GM23338 (cell line): Measurements from ENCODE around the gene GYPC. TPM values are rescaled to one million over a fixed set of nuclear protein-coding genes. Genes with fewer than 3 reads are reported as not detected.

Experiments used
- ATAC-seq: fragments of 200-7000 bp; cut with Tn5 transposase; 3 replicates; pipeline ENCODE4 v1.9.1; 2020
- DNase-seq: peaks from one replicate; pipeline ENCODE4 v3.0.0-alpha.2; 2015; ENCODE audit warnings: low spot score
- H2AFZ ChIP-seq: fragments of 200-600 bp; sonication (generic); 2 replicates; pipeline ENCODE4 v1.8.0; 2016; ENCODE audit warnings: antibody characterized with exemption, mild to moderate bottlenecking, moderate library complexity
- H3F3A ChIP-seq: fragments of 200-600 bp; sonication (generic); replicated peaks from 2 replicates; pipeline ENCODE4 v1.8.0; 2017; ENCODE audit warnings: antibody characterized with exemption, mixed run types, low read depth
- H3K27ac ChIP-seq: fragments of 200-600 bp; sonication (generic); 2 replicates; pipeline ENCODE4 v1.6.1; 2016; ENCODE audit warnings: low read depth
- H3K27me3 ChIP-seq: fragments of 200-600 bp; sonication (generic); 2 replicates; pipeline ENCODE4 v1.8.0; 2016; ENCODE audit warnings: mild to moderate bottlenecking, mixed run types, moderate library complexity; ENCODE audit not compliant: insufficient read depth
- H3K36me3 ChIP-seq: fragments of 200-600 bp; sonication (generic); 2 replicates; pipeline ENCODE4 v1.8.0; 2016; ENCODE audit warnings: mild to moderate bottlenecking; ENCODE audit not compliant: insufficient read depth
- H3K4me1 ChIP-seq: fragments of 200-600 bp; sonication (generic); 2 replicates; pipeline ENCODE4 v1.8.0; 2016; ENCODE audit warnings: mild to moderate bottlenecking, moderate library complexity; ENCODE audit not compliant: insufficient read depth
- H3K4me2 ChIP-seq: fragments of 200-600 bp; sonication (generic); 2 replicates; pipeline ENCODE4 v1.7.1; 2017; ENCODE audit warnings: mixed run types
- H3K4me3 ChIP-seq: fragments of 200-600 bp; sonication (generic); 2 replicates; pipeline ENCODE4 v1.6.1; 2016; ENCODE audit warnings: mixed run types
- H3K79me2 ChIP-seq: fragments of 200-600 bp; sonication (generic); replicated peaks from 2 replicates; pipeline ENCODE4 v1.8.0; 2017; ENCODE audit warnings: mild to moderate bottlenecking; ENCODE audit not compliant: insufficient read depth
- H3K9me2 ChIP-seq: fragments of 200-600 bp; sonication (generic); 2 replicates; pipeline ENCODE4 v1.8.0; 2017; ENCODE audit not compliant: insufficient read depth
- H4K20me1 ChIP-seq: fragments of 200-600 bp; sonication (generic); replicated peaks from 2 replicates; pipeline ENCODE4 v1.8.0; 2017; ENCODE audit warnings: mild to moderate bottlenecking; ENCODE audit not compliant: insufficient read depth
- H3K27ac Mint-ChIP-seq: 2 replicates; pipeline ENCODE4 v1.8.0; 2020; ENCODE audit warnings: inconsistent platforms, mild to moderate bottlenecking, moderate library complexity, mixed read lengths
- H3K27me3 Mint-ChIP-seq: 3 replicates; pipeline ENCODE4 v1.8.0; 2022; ENCODE audit warnings: low read depth, mild to moderate bottlenecking, moderate library complexity, mixed read lengths, inconsistent platforms; ENCODE audit not compliant: insufficient read depth, poor library complexity
- H3K36me3 Mint-ChIP-seq: 3 replicates; pipeline ENCODE4 v1.8.0; 2021; ENCODE audit warnings: low read depth, mild to moderate bottlenecking, inconsistent platforms, moderate library complexity, mixed read lengths
- H3K4me1 Mint-ChIP-seq: 3 replicates; pipeline ENCODE4 v1.8.0; 2020; ENCODE audit warnings: mild to moderate bottlenecking, inconsistent platforms, mixed read lengths
- H3K4me3 Mint-ChIP-seq: 3 replicates; pipeline ENCODE4 v1.8.0; 2021; ENCODE audit warnings: moderate library complexity, mild to moderate bottlenecking, inconsistent platforms, mixed read lengths
- H3K9me3 Mint-ChIP-seq: 3 replicates; pipeline ENCODE4 v1.8.0; 2020; ENCODE audit warnings: moderate library complexity, mild to moderate bottlenecking, inconsistent platforms, mixed read lengths
- CREB1 ChIP-seq: fragments of 250-450 bp; sonication (Bioruptor Pico); IDR thresholded peaks from 2 replicates; pipeline ENCODE4 v1.5.0; 2020; ENCODE audit warnings: low read depth, mild to moderate bottlenecking, moderate library complexity
- EZH2 ChIP-seq: fragments of 200-600 bp; sonication (generic); IDR thresholded peaks from one replicate; pipeline ENCODE4 v1.8.0; 2017; ENCODE audit warnings: antibody characterized with exemption, mild to moderate bottlenecking, low read depth; ENCODE audit not compliant: unreplicated experiment
- EZH2phosphoT487 ChIP-seq: fragments of 200-600 bp; sonication (generic); IDR thresholded peaks from one replicate; pipeline ENCODE4 v1.8.1; 2018; ENCODE audit warnings: antibody characterized with exemption; ENCODE audit not compliant: unreplicated experiment
- JUNB ChIP-seq: IDR thresholded peaks from one replicate; pipeline ENCODE4 v1.6.1; 2016; ENCODE audit warnings: antibody characterized with exemption; ENCODE audit not compliant: unreplicated experiment
- NANOG ChIP-seq: IDR thresholded peaks from 2 replicates; pipeline ENCODE4 v1.6.1; 2016; ENCODE audit warnings: antibody characterized with exemption, borderline replicate concordance
- POLR2AphosphoS5 ChIP-seq: IDR thresholded peaks from 2 replicates; pipeline ENCODE4 v1.6.1; 2016; ENCODE audit warnings: antibody characterized with exemption, low read depth
- STAT1 ChIP-seq: IDR thresholded peaks from one replicate; pipeline ENCODE4 v1.6.1; 2016; ENCODE audit warnings: antibody characterized with exemption; ENCODE audit not compliant: unreplicated experiment
- ZNF114 ChIP-seq: fragments of 250-450 bp; sonication (Bioruptor Pico); IDR thresholded peaks from 2 replicates; pipeline ENCODE4 v1.5.0; 2020; ENCODE audit warnings: mild to moderate bottlenecking, moderate library complexity
- polyA plus RNA-seq: library from polyadenylated mRNA; unstranded; fragments of >200 nt; fragmentation: Nextera tagmentation; extraction: Ambion mirVana; gene quantifications from 2 replicates; pipeline ENCODE4 v1.2.1, GENCODE V29; 2016
- total RNA-seq: library from RNA; depleted of rRNA; stranded (reverse); fragments of >200 nt; shearing (Covaris generic); gene quantifications from 2 replicates; pipeline ENCODE4 v1.2.3, GENCODE V29; 2014
- TF ChIP-seq, protein P1 (sequence below): fragments of 250-450 bp; sonication (Bioruptor Pico); IDR thresholded peaks from 2 replicates; pipeline ENCODE4 v1.5.0; 2020; ENCODE audit warnings: mild to moderate bottlenecking, moderate library complexity
- TF ChIP-seq, protein P2 (sequence below), 2 experiments: fragments of 200-600 bp in 1 of 2; sonication (generic) in 1 of 2; conservative IDR thresholded peaks; 2 replicates each; pipeline versions ENCODE4 v1.5.1 to v1.6.1; 2016 to 2017; ENCODE audit warnings: antibody characterized with exemption in 2 of 2, low read depth in 2 of 2, mild to moderate bottlenecking in 2 of 2, moderate library complexity in 1 of 2
- TF ChIP-seq, protein P3 (sequence below): IDR thresholded peaks from one replicate; pipeline ENCODE4 v1.6.1; 2018; ENCODE audit warnings: antibody characterized with exemption; ENCODE audit not compliant: unreplicated experiment

GYPC gene
- total and polyA plus RNA-seq, 2 experiments from 2014 or later: 19.6 to 29.7 TPM

DNA sequence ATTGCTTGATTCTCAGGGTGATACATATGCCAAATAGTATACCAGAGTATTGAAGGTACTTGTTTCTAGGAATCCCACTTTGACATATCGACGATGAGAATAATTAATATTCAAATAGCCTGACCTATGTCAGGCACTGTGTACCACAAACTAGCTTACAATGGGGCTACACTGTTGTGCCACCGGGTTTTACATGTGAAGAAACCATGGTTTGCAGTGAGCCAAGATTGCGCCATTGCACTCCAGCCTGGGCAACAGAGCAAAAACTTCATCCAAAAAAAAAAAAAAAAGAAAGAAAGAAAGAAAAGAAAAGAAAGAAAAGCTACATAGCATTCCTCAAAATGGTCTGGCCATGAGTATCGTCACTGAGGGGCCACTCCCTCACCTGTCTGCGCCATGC, 25.5 kb downstream of the GYPC start (continued):
- TF ChIP-seq, protein P1, sequence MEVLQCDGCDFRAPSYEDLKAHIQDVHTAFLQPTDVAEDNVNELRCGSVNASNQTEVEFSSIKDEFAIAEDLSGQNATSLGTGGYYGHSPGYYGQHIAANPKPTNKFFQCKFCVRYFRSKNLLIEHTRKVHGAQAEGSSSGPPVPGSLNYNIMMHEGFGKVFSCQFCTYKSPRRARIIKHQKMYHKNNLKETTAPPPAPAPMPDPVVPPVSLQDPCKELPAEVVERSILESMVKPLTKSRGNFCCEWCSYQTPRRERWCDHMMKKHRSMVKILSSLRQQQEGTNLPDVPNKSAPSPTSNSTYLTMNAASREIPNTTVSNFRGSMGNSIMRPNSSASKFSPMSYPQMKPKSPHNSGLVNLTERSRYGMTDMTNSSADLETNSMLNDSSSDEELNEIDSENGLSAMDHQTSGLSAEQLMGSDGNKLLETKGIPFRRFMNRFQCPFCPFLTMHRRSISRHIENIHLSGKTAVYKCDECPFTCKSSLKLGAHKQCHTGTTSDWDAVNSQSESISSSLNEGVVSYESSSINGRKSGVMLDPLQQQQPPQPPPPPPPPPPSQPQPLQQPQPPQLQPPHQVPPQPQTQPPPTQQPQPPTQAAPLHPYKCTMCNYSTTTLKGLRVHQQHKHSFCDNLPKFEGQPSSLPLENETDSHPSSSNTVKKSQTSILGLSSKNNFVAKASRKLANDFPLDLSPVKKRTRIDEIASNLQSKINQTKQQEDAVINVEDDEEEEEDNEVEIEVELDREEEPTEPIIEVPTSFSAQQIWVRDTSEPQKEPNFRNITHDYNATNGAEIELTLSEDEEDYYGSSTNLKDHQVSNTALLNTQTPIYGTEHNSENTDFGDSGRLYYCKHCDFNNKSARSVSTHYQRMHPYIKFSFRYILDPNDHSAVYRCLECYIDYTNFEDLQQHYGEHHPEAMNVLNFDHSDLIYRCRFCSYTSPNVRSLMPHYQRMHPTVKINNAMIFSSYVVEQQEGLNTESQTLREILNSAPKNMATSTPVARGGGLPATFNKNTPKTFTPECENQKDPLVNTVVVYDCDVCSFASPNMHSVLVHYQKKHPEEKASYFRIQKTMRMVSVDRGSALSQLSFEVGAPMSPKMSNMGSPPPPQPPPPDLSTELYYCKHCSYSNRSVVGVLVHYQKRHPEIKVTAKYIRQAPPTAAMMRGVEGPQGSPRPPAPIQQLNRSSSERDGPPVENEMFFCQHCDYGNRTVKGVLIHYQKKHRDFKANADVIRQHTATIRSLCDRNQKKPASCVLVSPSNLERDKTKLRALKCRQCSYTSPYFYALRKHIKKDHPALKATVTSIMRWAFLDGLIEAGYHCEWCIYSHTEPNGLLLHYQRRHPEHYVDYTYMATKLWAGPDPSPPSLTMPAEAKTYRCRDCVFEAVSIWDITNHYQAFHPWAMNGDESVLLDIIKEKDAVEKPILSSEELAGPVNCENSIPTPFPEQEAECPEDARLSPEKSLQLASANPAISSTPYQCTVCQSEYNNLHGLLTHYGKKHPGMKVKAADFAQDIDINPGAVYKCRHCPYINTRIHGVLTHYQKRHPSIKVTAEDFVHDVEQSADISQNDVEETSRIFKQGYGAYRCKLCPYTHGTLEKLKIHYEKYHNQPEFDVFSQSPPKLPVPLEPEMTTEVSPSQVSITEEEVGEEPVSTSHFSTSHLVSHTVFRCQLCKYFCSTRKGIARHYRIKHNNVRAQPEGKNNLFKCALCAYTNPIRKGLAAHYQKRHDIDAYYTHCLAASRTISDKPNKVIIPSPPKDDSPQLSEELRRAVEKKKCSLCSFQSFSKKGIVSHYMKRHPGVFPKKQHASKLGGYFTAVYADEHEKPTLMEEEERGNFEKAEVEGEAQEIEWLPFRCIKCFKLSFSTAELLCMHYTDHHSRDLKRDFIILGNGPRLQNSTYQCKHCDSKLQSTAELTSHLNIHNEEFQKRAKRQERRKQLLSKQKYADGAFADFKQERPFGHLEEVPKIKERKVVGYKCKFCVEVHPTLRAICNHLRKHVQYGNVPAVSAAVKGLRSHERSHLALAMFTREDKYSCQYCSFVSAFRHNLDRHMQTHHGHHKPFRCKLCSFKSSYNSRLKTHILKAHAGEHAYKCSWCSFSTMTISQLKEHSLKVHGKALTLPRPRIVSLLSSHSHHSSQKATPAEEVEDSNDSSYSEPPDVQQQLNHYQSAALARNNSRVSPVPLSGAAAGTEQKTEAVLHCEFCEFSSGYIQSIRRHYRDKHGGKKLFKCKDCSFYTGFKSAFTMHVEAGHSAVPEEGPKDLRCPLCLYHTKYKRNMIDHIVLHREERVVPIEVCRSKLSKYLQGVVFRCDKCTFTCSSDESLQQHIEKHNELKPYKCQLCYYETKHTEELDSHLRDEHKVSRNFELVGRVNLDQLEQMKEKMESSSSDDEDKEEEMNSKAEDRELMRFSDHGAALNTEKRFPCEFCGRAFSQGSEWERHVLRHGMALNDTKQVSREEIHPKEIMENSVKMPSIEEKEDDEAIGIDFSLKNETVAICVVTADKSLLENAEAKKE (CRISPR knock-in tag): no peak
- TF ChIP-seq EZH2phosphoT487: no peak
- TF ChIP-seq EZH2: no peak
- TF ChIP-seq, protein P2, sequence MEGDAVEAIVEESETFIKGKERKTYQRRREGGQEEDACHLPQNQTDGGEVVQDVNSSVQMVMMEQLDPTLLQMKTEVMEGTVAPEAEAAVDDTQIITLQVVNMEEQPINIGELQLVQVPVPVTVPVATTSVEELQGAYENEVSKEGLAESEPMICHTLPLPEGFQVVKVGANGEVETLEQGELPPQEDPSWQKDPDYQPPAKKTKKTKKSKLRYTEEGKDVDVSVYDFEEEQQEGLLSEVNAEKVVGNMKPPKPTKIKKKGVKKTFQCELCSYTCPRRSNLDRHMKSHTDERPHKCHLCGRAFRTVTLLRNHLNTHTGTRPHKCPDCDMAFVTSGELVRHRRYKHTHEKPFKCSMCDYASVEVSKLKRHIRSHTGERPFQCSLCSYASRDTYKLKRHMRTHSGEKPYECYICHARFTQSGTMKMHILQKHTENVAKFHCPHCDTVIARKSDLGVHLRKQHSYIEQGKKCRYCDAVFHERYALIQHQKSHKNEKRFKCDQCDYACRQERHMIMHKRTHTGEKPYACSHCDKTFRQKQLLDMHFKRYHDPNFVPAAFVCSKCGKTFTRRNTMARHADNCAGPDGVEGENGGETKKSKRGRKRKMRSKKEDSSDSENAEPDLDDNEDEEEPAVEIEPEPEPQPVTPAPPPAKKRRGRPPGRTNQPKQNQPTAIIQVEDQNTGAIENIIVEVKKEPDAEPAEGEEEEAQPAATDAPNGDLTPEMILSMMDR (conservative IDR thresholded peaks at IDR 0.05; ENCODE audit: low read depth in 2 of 2): no peak

DNA sequence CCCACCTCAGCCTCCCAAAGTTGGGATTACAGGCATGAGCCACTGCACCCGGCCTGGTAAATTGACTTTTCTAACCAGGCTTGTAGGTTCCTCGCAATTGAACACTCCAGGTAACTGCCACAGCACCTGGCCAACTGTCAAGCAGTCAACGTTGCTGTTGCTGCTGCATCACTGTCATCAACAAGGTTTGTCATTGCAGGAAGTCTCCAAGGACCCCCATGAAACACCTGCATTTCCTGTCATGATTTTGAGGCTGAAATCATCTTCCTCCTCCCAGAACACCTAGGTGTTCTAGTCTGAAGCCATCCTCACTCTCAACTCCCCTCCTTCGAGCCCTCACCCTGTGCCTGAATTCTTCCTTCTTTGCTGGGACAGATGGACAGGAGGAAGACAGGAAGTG, 29.7 kb downstream of the GYPC start:
- H3K36me3 Mint-ChIP-seq: peaks cover 25% of the 10 kb centered on the region
- H3K36me3 ChIP-seq: no peaks in the 10 kb centered on the region
- no peak overlapping the region for H3K27ac Mint-ChIP-seq
- TF ChIP-seq STAT1 (no peak), CREB1 (CRISPR knock-in tag) (no peak), JUNB (no peak), EZH2phosphoT487 (no peak), POLR2AphosphoS5 (no peak), ZNF114 (CRISPR knock-in tag) (no peak), EZH2 (no peak), NANOG (no peak)
- TF ChIP-seq, protein P3, sequence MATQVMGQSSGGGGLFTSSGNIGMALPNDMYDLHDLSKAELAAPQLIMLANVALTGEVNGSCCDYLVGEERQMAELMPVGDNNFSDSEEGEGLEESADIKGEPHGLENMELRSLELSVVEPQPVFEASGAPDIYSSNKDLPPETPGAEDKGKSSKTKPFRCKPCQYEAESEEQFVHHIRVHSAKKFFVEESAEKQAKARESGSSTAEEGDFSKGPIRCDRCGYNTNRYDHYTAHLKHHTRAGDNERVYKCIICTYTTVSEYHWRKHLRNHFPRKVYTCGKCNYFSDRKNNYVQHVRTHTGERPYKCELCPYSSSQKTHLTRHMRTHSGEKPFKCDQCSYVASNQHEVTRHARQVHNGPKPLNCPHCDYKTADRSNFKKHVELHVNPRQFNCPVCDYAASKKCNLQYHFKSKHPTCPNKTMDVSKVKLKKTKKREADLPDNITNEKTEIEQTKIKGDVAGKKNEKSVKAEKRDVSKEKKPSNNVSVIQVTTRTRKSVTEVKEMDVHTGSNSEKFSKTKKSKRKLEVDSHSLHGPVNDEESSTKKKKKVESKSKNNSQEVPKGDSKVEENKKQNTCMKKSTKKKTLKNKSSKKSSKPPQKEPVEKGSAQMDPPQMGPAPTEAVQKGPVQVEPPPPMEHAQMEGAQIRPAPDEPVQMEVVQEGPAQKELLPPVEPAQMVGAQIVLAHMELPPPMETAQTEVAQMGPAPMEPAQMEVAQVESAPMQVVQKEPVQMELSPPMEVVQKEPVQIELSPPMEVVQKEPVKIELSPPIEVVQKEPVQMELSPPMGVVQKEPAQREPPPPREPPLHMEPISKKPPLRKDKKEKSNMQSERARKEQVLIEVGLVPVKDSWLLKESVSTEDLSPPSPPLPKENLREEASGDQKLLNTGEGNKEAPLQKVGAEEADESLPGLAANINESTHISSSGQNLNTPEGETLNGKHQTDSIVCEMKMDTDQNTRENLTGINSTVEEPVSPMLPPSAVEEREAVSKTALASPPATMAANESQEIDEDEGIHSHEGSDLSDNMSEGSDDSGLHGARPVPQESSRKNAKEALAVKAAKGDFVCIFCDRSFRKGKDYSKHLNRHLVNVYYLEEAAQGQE: no peak
- TF ChIP-seq, protein P2 (conservative IDR thresholded peaks at IDR 0.05; ENCODE audit: low read depth in 2 of 2): no peak

More for the DNA sequence above, 29.7 kb downstream of the GYPC start:
- Histone ChIP-seq H3K4me2 (no peak overlapping the region), H3K9me2 (no peaks in the 10 kb centered on the region), H3K79me2 (no peaks in the 10 kb centered on the region), H3K4me3 (no peak overlapping the region), H2AFZ (no peak overlapping the region), H3K27ac (no peak overlapping the region), H3K27me3 (no peaks in the 10 kb centered on the region), H4K20me1 (no peaks in the 10 kb centered on the region), H3K4me1 (no peaks in the 10 kb centered on the region), H3F3A (no peaks in the 10 kb centered on the region)
- ATAC-seq: no peak
- peaks cover 4% of the 10 kb centered on the region; the same call in 2 of the 3 replicates for H3K4me1 Mint-ChIP-seq
- H3K9me3 Mint-ChIP-seq: peaks cover 10% of the 10 kb centered on the region
- H3K4me3 Mint-ChIP-seq: no peak overlapping the region
- H3K27me3 Mint-ChIP-seq: peaks cover 8% of the 10 kb centered on the region
- no peak for DNase-seq
